OCI-LY1 (cell line): ENCODE data around the gene ACVR1.

Experiments used
- H2AFZ ChIP-seq: fragments of 200-600 bp; sonication (generic), shearing (Covaris generic); 2 replicates; pipeline ENCODE4 v1.6.0; 2014; ENCODE audit warnings: antibody characterized with exemption, mild to moderate bottlenecking, low read length
- H3F3A ChIP-seq: fragments of 200-600 bp; sonication (generic), shearing (Covaris generic); 2 replicates; pipeline ENCODE4 v1.6.0; 2014; ENCODE audit warnings: mild to moderate bottlenecking, antibody characterized with exemption, low read length, moderate library complexity; ENCODE audit not compliant: insufficient read depth
- H3K27ac ChIP-seq: fragments of 200-600 bp; sonication (generic); 2 replicates; pipeline ENCODE4 v1.5.1; 2014; ENCODE audit warnings: low read length, mixed run types, mild to moderate bottlenecking, low read depth; ENCODE audit not compliant: poor library complexity, severe bottlenecking
- H3K27me3 ChIP-seq: fragments of 200-600 bp; sonication (generic); 2 replicates; pipeline ENCODE4 v1.6.0; 2014; ENCODE audit warnings: antibody characterized with exemption, mild to moderate bottlenecking, low read length, moderate library complexity; ENCODE audit not compliant: insufficient read depth
- H3K36me3 ChIP-seq: fragments of 200-600 bp; sonication (generic); 2 replicates; pipeline ENCODE4 v1.6.1; 2014; ENCODE audit warnings: mild to moderate bottlenecking, antibody characterized with exemption, low read length, moderate library complexity, mixed read lengths; ENCODE audit not compliant: insufficient read depth
- H3K4me1 ChIP-seq: fragments of 200-600 bp; sonication (generic); 2 replicates; pipeline ENCODE4 v1.5.1; 2014; ENCODE audit warnings: mild to moderate bottlenecking, low read length, moderate library complexity; ENCODE audit not compliant: insufficient read depth, severe bottlenecking
- H3K4me2 ChIP-seq: fragments of 200-600 bp; sonication (generic), shearing (Covaris generic); 2 replicates; pipeline ENCODE4 v1.6.1; 2014; ENCODE audit warnings: low read length
- H3K4me3 ChIP-seq: fragments of 200-600 bp; sonication (generic); 2 replicates; pipeline ENCODE4 v1.5.1; 2014; ENCODE audit warnings: low read length, low read depth, mild to moderate bottlenecking, mixed read lengths; ENCODE audit not compliant: poor library complexity, severe bottlenecking
- H3K79me2 ChIP-seq: fragments of 200-600 bp; shearing (Covaris generic); 2 replicates; pipeline ENCODE4 v1.6.1; 2016; ENCODE audit warnings: mixed run types, low read length, mixed read lengths; ENCODE audit not compliant: insufficient read depth
- H3K9ac ChIP-seq: fragments of 200-600 bp; sonication (generic), shearing (Covaris generic); 2 replicates; pipeline ENCODE4 v1.6.1; 2014; ENCODE audit warnings: mild to moderate bottlenecking, low read length, mixed read lengths
- H3K9me2 ChIP-seq: fragments of 200-600 bp; sonication (generic), shearing (Covaris generic); 2 replicates; pipeline ENCODE4 v1.6.1; 2014; ENCODE audit warnings: low read depth, mild to moderate bottlenecking, low read length, mixed read lengths
- H3K9me3 ChIP-seq: fragments of 200-600 bp; shearing (Covaris generic); 2 replicates; pipeline ENCODE4 v1.6.1; 2014; ENCODE audit warnings: low read length, mixed read lengths
- H4K20me1 ChIP-seq: fragments of 200-600 bp; sonication (generic), shearing (Covaris generic); 2 replicates; pipeline ENCODE4 v1.6.0; 2016; ENCODE audit warnings: mild to moderate bottlenecking, low read length; ENCODE audit not compliant: insufficient read depth
- EZH2 ChIP-seq: fragments of 200-600 bp; sonication (generic), shearing (Covaris generic); IDR thresholded peaks from 2 replicates; pipeline ENCODE4 v1.8.0; 2017; ENCODE audit warnings: borderline replicate concordance, mixed run types, mild to moderate bottlenecking, antibody characterized with exemption, low read length, moderate library complexity, mixed read lengths
- TF ChIP-seq, protein P1 (sequence below): fragments of 200-600 bp; sonication (generic), shearing (Covaris generic); IDR thresholded peaks from 2 replicates; pipeline ENCODE4 v1.5.1; 2017; ENCODE audit warnings: mild to moderate bottlenecking, antibody characterized with exemption, low read length, moderate library complexity, mixed read lengths

ACVR1 gene

GRCh38 chr2:157809212-157809611 is 66.9 kb downstream of the ACVR1 start:
- Histone ChIP-seq H3K9me2 (no peaks in the 10 kb centered on the region), H3K79me2 (no peaks in the 10 kb centered on the region), H3K27me3 (no peaks in the 10 kb centered on the region), H3K4me2 (no peak overlapping the region), H2AFZ (no peak overlapping the region), H4K20me1 (no peaks in the 10 kb centered on the region), H3K27ac (no peak overlapping the region), H3K4me1 (no peaks in the 10 kb centered on the region), H3K9me3 (no peaks in the 10 kb centered on the region), H3K36me3 (no peaks in the 10 kb centered on the region), H3K4me3 (no peak overlapping the region), H3F3A (no peaks in the 10 kb centered on the region), H3K9ac (no peak overlapping the region)
- TF ChIP-seq, protein P1, sequence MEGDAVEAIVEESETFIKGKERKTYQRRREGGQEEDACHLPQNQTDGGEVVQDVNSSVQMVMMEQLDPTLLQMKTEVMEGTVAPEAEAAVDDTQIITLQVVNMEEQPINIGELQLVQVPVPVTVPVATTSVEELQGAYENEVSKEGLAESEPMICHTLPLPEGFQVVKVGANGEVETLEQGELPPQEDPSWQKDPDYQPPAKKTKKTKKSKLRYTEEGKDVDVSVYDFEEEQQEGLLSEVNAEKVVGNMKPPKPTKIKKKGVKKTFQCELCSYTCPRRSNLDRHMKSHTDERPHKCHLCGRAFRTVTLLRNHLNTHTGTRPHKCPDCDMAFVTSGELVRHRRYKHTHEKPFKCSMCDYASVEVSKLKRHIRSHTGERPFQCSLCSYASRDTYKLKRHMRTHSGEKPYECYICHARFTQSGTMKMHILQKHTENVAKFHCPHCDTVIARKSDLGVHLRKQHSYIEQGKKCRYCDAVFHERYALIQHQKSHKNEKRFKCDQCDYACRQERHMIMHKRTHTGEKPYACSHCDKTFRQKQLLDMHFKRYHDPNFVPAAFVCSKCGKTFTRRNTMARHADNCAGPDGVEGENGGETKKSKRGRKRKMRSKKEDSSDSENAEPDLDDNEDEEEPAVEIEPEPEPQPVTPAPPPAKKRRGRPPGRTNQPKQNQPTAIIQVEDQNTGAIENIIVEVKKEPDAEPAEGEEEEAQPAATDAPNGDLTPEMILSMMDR, result no peak
- no peak for TF ChIP-seq EZH2

DNA sequence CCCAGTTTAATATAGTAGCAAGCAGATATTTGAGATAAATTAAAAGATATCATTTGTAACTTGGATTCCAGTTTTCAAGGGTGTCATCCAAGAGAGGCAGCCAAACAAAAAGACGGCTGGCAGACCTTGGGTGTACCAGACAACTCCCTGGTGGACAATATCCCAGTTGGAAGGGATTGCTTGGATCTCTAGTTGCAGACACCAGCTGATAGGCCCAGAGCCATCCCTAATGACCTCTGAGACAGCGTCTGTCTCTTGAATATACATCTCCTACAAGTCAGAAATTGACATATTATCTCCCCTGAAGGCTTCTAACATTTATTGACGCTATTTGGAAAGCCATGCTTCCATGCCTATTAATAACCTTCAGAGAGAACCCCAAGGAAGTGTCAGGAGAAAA is 67.7 kb downstream of the ACVR1 start:
- no peaks in the 10 kb centered on the region for H4K20me1 ChIP-seq

GRCh38 chr2:157806426-157807077 is 69.6 kb downstream of the ACVR1 start:
- H3K27ac ChIP-seq, result no peak overlapping the region
- no peaks in the 10 kb centered on the region for H3F3A ChIP-seq
- no peaks in the 10 kb centered on the region for H3K4me1 ChIP-seq
- no peaks in the 10 kb centered on the region for H3K9me2 ChIP-seq
- H3K9ac ChIP-seq, result no peak overlapping the region
- TF ChIP-seq, protein P1, result no peak
- TF ChIP-seq EZH2, result no peak
- H3K4me3 ChIP-seq, result no peak overlapping the region
- no peaks in the 10 kb centered on the region for H3K27me3 ChIP-seq
- no peaks in the 10 kb centered on the region for H3K9me3 ChIP-seq
- H3K79me2 ChIP-seq, result no peaks in the 10 kb centered on the region
- no peaks in the 10 kb centered on the region for H4K20me1 ChIP-seq
- H2AFZ ChIP-seq, result no peak overlapping the region
- no peaks in the 10 kb centered on the region for H3K36me3 ChIP-seq
- H3K4me2 ChIP-seq, result no peak overlapping the region

More for the DNA sequence above, 67.7 kb downstream of the ACVR1 start:
- Histone ChIP-seq H3K4me2 (no peak overlapping the region), H2AFZ (no peak overlapping the region), H3F3A (no peaks in the 10 kb centered on the region), H3K27ac (no peak overlapping the region), H3K27me3 (no peaks in the 10 kb centered on the region), H3K79me2 (no peaks in the 10 kb centered on the region), H3K9ac (no peak overlapping the region), H3K36me3 (no peaks in the 10 kb centered on the region), H3K4me3 (no peak overlapping the region), H3K9me3 (no peaks in the 10 kb centered on the region), H3K4me1 (no peaks in the 10 kb centered on the region), H3K9me2 (no peaks in the 10 kb centered on the region)
- TF ChIP-seq, protein P1, result no peak
